ENCODE measurements around the gene ALPP. TPM values are rescaled to one million over a fixed set of nuclear protein-coding genes. Genes with fewer than 3 reads are reported as not detected.
"Not testable (repeated sequence)": the region's sequence is repeated elsewhere in the genome, so short reads cannot be mapped to it uniquely, and the experiment has no call there.

ALPP gene
- total RNA-seq, 1 donor from 2014 or later = not detected

- DNase-seq (ENCODE audit: low spot score) = no peak
Observed at GRCh38 chr2:232406556-232407310, 28.2 kb downstream of the ALPP start, which contains the start of gene ALPG. Gene ALPG, plus strand, starts transcription at chr2:232406844. Its CDS starts 51 bp downstream, at chr2:232406895.

GRCh38 chr2:232407428-232408150, 29.0 kb downstream of the ALPP start:
- not testable (repeated sequence) for DNase-seq (ENCODE audit: low spot score)

DNA sequence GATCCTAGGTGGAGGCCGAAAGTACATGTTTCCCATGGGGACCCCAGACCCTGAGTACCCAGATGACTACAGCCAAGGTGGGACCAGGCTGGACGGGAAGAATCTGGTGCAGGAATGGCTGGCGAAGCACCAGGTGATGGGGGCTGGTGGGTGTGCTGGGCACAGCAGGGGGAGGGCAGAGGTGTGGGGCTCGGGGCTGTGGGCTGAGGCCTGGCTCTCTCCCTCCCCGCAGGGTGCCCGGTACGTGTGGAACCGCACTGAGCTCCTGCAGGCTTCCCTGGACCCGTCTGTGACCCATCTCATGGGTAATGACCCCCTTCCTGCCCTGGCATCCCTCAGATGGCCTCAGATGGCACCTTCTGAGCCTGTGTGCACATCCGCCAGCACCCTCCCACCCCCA, 29.7 kb downstream of the ALPP start:
- not testable (repeated sequence) for DNase-seq (ENCODE audit: low spot score)

DNA sequence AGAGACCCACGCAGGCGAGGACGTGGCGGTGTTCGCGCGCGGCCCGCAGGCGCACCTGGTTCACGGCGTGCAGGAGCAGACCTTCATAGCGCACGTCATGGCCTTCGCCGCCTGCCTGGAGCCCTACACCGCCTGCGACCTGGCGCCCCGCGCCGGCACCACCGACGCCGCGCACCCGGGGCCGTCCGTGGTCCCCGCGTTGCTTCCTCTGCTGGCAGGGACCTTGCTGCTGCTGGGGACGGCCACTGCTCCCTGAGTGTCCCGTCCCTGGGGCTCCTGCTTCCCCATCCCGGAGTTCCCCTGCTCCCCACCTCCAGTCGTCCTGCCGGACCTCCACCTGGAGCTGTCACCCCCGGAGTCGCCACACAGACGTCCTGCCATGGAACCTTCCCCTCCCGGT, 31.1 kb downstream of the ALPP start:
- not testable (repeated sequence) for DNase-seq (ENCODE audit: low spot score)

DNA sequence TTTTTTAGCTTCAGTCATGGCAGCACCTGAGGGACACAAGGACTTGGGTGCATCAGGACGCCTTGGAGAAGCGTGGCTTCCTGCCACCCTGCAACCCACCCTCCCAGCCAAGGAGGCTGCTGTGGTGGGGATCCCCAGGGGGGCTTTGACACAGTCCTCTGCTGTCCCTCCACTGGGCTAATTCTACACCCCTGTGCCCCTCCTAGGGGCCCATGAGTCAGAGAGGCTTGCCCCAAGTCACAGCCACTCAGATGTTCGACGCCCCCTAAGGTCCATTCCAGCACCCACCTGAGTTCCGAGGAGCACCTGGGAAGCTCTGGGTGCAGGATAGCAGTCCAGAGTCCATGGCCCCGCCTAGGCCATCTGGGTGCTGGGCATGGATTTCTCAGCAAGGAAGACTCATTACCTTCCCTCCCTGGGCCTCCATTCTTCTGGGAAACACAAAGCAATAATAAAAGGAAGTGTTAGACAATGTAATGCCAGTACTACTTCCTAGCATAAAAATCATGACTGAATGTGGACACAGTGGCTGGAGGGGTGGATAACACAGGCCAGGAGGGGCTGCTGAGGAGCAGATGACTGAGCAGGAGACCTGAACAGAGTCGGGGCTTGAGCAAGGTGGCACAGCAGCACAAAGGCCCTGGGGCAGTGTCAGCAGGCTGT, 31.8 kb downstream of the ALPP start:
- DNase-seq (ENCODE audit: low spot score) = no peak

DNA sequence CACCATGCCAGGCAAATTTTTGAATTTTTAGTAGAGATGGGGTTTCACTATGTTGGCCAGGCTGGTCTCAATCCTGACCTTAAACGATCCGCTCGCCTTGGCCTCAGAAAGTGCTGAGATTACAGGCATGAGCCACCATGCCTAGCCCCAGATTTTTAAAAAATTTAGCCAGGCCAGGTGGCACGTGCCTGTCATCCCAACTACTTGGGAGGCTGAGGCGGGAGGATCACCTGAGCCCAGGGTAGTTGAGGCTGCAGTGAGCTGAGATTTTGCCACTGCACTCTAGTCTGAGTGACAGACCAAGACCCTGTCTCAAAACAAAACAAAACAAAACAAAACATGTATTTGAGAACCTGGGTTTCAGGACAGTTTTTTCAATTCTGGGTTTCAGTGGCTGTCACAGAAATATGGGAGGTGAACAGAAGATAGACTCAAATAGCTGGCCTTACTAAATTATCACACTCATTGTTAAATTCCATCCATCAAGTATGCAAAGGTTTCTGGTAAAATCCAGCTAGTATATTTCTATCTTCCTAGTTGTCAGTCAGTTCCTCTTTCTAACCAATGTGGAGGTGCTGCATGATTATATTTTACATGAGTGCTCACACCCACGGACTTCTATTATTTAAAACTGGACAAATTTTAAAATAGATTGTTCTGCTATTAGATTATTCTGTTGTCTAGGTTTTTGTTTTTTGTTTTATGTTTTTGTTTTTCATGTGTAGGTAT, 33.5 kb downstream of the ALPP start:
- no peak for DNase-seq (ENCODE audit: low spot score)

DNA sequence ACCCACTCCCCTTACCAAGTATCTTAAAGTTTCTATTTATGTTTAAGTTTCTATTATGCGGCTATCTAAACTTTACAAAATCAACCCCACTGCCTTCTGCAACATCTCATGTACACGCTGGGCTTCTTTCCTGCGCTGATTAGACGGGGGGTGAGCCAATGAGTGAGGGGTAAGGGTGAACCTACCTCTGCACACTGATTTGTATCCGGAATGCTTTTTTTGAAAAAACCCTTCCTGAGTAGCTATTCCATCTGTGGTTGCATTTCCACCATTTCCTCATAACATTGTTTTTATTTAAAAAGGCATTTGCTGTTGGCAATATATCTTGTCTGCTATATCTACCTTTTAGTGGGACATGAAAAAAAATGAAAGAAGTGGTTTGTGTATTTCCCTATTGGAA, 34.4 kb downstream of the ALPP start:
- no peak for DNase-seq (ENCODE audit: low spot score)

- DNase-seq (ENCODE audit: low spot score) = no peak
Observed at GRCh38 chr2:232415138-232415690, 36.7 kb downstream of the ALPP start.

- DNase-seq (ENCODE audit: low spot score) = no peak
Observed at GRCh38 chr2:232415736-232416520, 37.4 kb downstream of the ALPP start.

GRCh38 chr2:232416521-232417470, 38.2 kb downstream of the ALPP start:
- no peak for DNase-seq (ENCODE audit: low spot score)

- no peak for DNase-seq (ENCODE audit: low spot score)
Observed at GRCh38 chr2:232417489-232417888, 38.9 kb downstream of the ALPP start.

DNA sequence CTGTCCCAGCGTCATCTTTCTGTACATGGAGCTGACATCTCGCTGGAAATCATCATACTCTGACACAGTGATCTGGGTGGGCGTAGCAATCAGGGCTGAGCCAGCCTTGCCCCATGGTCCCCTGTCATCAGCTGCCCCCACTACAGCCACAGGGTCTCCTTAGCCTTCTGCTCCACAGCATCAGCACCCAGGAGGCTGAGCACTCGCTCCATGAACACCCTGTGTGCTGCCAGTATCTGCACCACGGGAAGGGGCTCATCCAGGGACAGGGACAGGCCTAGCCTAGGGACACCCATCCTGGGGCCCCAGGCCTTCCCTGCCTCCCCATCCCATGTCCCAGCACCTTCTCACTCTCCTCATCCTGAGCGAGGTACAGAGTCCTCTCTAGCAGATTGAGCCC, 39.5 kb downstream of the ALPP start:
- no peak for DNase-seq (ENCODE audit: low spot score)

GRCh38 chr2:232418466-232419244, 40.1 kb downstream of the ALPP start:
- DNase-seq (ENCODE audit: low spot score) = no peak

GRCh38 chr2:232419245-232420072, 40.9 kb downstream of the ALPP start:
- DNase-seq (ENCODE audit: low spot score) = no peak

DNA sequence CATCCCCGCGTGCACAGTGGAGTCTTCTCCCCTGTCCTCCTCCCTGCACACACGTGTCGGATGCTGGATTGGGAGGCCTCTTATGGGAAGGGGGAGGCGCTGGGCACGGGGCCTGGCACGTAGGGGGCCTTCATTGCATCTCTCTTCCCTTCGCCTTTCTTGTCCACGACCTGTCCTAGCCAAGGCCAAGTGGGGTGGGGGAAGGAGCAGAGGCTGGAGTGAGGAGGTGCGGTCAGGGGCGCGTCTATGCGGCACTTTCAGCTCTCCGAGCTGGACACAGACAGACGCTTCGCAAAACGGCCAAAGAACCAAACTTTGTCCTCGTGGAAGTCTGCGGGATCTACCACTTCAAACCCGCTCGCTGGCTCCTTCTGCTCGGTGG, 41.5 kb downstream of the ALPP start:
- no peak for DNase-seq (ENCODE audit: low spot score)

- peak; percentile 56 for DNase-seq (ENCODE audit: low spot score)
Observed at GRCh38 chr2:232420463-232421188, 42.1 kb downstream of the ALPP start.

GRCh38 chr2:232421189-232421785, 42.7 kb downstream of the ALPP start:
- no peak for DNase-seq (ENCODE audit: low spot score)

Measured in mucosa of gallbladder (tissue), 1 donor.